Kidney (tissue), 14 donors: Measurements from ENCODE around the gene AOPEP. TPM values are rescaled to one million over a fixed set of nuclear protein-coding genes. Genes with fewer than 3 reads are reported as not detected.

Experiments
- DNase-seq, 5 donors: peaks; one replicate each; pipeline ENCODE4 v3.0.0-alpha.2; 2013 to 2020
- FAIRE-seq: peaks from 2 replicates; lab custom pipeline; 2012; peaks lifted over from hg19 to GRCh38; lab: Jason Lieb, UNC
- H3K27ac ChIP-seq, 2 donors: one replicate each; pipeline ENCODE4 v1.7.0; 2013; ENCODE audit warnings: low read depth in 2 of 2, low read length in 2 of 2, inconsistent platforms in 1 of 2
- H3K27me3 ChIP-seq: one replicate; pipeline ENCODE4 v1.7.1; 2013; ENCODE audit warnings: low read length, inconsistent platforms; ENCODE audit not compliant: control insufficient read depth, insufficient read depth
- H3K36me3 ChIP-seq, 3 donors: one replicate each; pipeline versions ENCODE4 v1.7.0 to v1.7.1; 2013; ENCODE audit warnings: low read length in 3 of 3, control low read depth in 1 of 3, inconsistent platforms in 1 of 3; ENCODE audit not compliant: insufficient read depth in 3 of 3, control insufficient read depth in 2 of 3
- H3K4me1 ChIP-seq, 3 donors: one replicate each; pipeline versions ENCODE4 v1.7.0 to v1.7.1; 2013; ENCODE audit warnings: low read length in 3 of 3, inconsistent platforms in 1 of 3, low read depth in 1 of 3; ENCODE audit not compliant: control insufficient read depth in 2 of 3, insufficient read depth in 2 of 3
- H3K4me3 ChIP-seq, 3 donors: one replicate each; pipeline versions ENCODE4 v1.7.0 to v1.8.1; 2013; ENCODE audit warnings: low read length in 3 of 3, control low read depth in 1 of 3, inconsistent platforms in 1 of 3
- H3K9ac ChIP-seq, 3 donors: one replicate each; pipeline versions ENCODE4 v1.7.0 to v1.7.1; 2013; ENCODE audit warnings: low read length in 3 of 3, control low read depth in 1 of 3, inconsistent platforms in 1 of 3
- H3K9me3 ChIP-seq, 3 donors: one replicate each; pipeline versions ENCODE4 v1.7.0 to v1.7.1; 2013; ENCODE audit warnings: low read length in 3 of 3, control low read depth in 1 of 3, inconsistent platforms in 1 of 3; ENCODE audit not compliant: control insufficient read depth in 2 of 3, insufficient read depth in 1 of 3
- CTCF ChIP-seq: IDR thresholded peaks from 3 replicates; pipeline ENCODE4 v1.5.1; 2012; ENCODE audit warnings: mild to moderate bottlenecking, moderate library complexity, borderline replicate concordance; ENCODE audit not compliant: insufficient read depth; ENCODE audit errors: extremely low read depth
- intact Hi-C: fragments of 100-400 bp; cut with DNase I; formaldehyde crosslinking; loops from one replicate; pipeline ENCODE4 v1.11.1; 2022
- polyA plus RNA-seq: library from polyadenylated mRNA; stranded (reverse); fragments of 350-450 nt; fragmentation: Illumina TruSeq; extraction: RNeasy Lipid Tissue Mini Kit (QIAGEN cat#74804); gene quantifications from one replicate; pipeline ENCODE4 v1.2.3, GENCODE V29; 2014; ENCODE audit warnings: low read depth, low replicate concordance; ENCODE audit not compliant: insufficient read depth
- total RNA-seq: library from RNA; stranded (reverse); fragmentation: NEBNext Ultra II Directional; extraction: Animal tissue kit (Norgen Biotek cat#: 25700); gene quantifications from one replicate; pipeline ENCODE4 v1.2.1, GENCODE V29; 2021
- donor health status: control.
- donor health status: control.
- donor health status: control.
- donor health status: control.
- donor health status: control.
- donor health status: DM: yes; HTN: yes; CAD: no.
- donor health status: Normal renal cell carcinoma (clear cell type).

Gene AOPEP
- total and polyA plus RNA-seq, 2 donors from 2014 or later = 52.2 to 119 TPM

DNA sequence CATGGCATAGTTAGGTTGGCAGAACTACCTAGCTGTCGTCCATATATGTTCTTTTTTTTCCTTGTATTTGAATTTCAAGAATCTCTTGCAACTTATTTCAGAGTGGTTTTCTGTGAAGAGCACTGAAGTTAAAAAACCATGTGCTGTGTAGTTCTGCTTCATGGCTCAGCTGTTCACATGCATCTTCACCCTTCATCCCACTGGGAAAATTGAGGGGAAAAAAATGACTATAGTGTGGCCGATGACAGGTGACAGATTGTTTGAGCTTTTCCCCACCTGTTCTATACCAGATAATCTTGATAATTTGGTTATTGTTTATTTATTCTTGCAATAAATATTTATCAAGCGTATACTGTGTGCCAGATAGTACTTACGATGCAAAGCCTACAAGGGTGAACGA, 77.8 kb downstream of the AOPEP start:
- no peak for TF ChIP-seq CTCF
- Histone ChIP-seq H3K36me3 (peaks cover 0 to 7% (median 2%) of the 10 kb centered on the region in 3 donors), H3K4me1 (peaks cover 9 to 39% (median 18%) of the 10 kb centered on the region in 3 donors), H3K9me3 (no peaks in the 10 kb centered on the region), H3K27ac (no peak overlapping the region), H3K27me3 (no peaks in the 10 kb centered on the region), H3K4me3 (no peak overlapping the region), H3K9ac (no peak overlapping the region)
- intact Hi-C loops = no loop called here
- FAIRE-seq = no peak
- no peak for DNase-seq

GRCh38 chr9:94805051-94805489, 78.6 kb downstream of the AOPEP start:
- FAIRE-seq (no peak), DNase-seq (no peak)
- TF ChIP-seq CTCF = no peak
- H3K36me3 ChIP-seq = peaks cover 0 to 7% (median 2%) of the 10 kb centered on the region in 3 donors
- no peak overlapping the region for H3K9ac ChIP-seq
- H3K4me3 ChIP-seq = no peak overlapping the region
- no peaks in the 10 kb centered on the region for H3K9me3 ChIP-seq
- intact Hi-C loops = no loop called here
- H3K4me1 ChIP-seq = peaks cover 9 to 39% (median 18%) of the 10 kb centered on the region in 3 donors
- no peaks in the 10 kb centered on the region for H3K27me3 ChIP-seq
- no peak overlapping the region for H3K27ac ChIP-seq

- H3K9ac ChIP-seq = no peak overlapping the region
- FAIRE-seq = no peak
- H3K36me3 ChIP-seq = peaks cover 0 to 7% (median 2%) of the 10 kb centered on the region in 3 donors
- peaks cover 9 to 37% (median 18%) of the 10 kb centered on the region in 3 donors for H3K4me1 ChIP-seq
- intact Hi-C loops = no loop called here
- H3K27me3 ChIP-seq = no peaks in the 10 kb centered on the region
- H3K9me3 ChIP-seq = no peaks in the 10 kb centered on the region
- peak in 2 of 5 donors; percentile 67 to 71 for DNase-seq
- peak overlapping the region in 1 of 2 donors; percentile 2 for H3K27ac ChIP-seq
- TF ChIP-seq CTCF = no peak
- no peak overlapping the region for H3K4me3 ChIP-seq
These were observed 79.1 kb downstream of the AOPEP start for GRCh38 chr9:94805585-94805984.
